Left lobe of liver (tissue), 2 donors: ENCODE measurements around the gene CREB5. TPM values are rescaled to one million over a fixed set of nuclear protein-coding genes. Genes with fewer than 3 reads are reported as not detected.
"Not testable (repeated sequence)": the region's sequence is repeated elsewhere in the genome, so short reads cannot be mapped to it uniquely, and the experiment has no call there.

ENCODE experiments used
- ATAC-seq: fragments of 200-7000 bp; cut with Tn5 transposase; one replicate; pipeline ENCODE4 v1.9.1; 2020; ENCODE audit warnings: mild to moderate bottlenecking, moderate library complexity
- DNase-seq: peaks from one replicate; pipeline ENCODE4 v3.0.0-alpha.2; 2020; ENCODE audit warnings: low spot score
- total RNA-seq: library from RNA; stranded (reverse); gene quantifications from one replicate; pipeline ENCODE4 v1.2.1, GENCODE V29; 2021
- donor health status: DM: no; HTN: no; CAD: no; lungs with moderate emphysema.
- donor health status: DM: no; HTN: yes; CAD: no.

CREB5 gene
- total RNA-seq, 1 donor from 2014 or later = 0.53 TPM

DNA sequence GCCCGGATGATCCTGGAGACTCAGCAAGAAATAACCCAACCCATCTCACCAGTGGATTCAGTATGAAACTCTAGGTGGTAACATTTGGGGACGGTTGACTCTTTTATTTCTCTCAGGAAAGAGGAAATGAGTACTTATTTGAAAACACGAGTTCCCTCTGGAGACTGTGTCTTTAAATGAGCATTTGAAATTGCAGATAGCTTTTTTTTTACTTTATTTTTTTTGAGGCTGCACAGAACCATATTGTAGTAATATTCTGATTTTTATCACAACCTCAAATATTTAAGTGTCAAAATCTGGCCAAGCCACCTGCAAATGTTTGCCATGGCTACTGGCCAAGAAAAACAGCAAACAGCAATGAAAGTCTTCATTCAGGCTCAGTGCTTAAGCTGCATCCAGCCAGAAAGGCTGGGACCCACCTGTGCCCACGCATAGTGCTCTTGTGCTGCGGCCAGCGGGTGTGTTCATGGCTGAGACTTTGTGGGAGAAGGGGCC is 160.8 kb downstream of the CREB5 start:
- DNase-seq (peak; percentile 47), ATAC-seq (peak; percentile 69)

DNA sequence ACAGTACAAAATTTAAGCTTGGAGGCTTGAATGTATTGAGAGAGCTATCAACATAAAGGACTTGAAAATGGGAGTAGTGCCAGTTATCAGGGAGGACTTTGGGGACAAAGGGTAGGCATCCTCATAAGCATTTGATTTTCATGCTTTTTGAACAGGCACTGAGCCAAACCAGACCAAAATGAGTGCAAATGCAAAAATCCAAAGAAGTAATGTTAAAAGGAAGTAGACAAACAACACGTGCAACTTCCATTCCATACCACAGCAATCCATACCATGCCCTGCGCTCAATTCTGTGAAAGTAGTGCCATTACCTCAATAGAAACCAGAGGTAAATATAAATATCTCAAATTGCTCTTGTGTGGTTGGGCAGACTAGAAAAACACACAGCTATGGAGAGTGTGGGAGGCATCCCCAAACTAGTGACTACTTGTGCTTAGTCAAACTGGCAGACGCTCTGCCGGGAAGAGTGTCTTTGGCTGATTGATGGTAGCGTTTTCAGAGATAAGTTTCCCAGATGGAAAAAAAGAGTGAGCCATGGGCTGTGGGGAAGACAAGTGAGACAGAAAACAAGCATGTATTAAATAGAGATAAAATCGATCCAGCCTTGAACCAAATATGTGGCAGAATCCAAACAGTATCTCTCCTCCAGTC is 161.5 kb downstream of the CREB5 start:
- ATAC-seq = no peak
- no peak for DNase-seq

DNA sequence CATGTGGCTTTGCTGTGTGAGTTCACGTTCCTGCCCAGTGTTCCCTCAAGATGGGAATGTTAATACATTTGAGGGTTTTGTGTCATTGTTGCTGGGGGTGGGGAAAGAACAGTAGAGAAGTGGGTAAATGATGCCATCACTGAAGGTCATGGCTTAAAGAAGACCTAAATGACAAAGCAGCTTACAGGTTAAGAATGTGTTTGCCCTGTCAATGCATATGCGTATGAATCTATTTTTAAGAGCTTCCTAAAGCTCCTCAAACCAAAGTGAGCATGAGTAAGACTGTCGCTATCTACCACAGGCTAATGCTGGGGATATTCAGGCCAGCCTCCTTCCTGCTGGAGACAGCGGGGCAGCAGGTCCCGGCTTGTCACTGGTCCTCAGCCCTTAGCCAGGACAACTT is 162.9 kb downstream of the CREB5 start:
- no peak for DNase-seq
- no peak for ATAC-seq

DNA sequence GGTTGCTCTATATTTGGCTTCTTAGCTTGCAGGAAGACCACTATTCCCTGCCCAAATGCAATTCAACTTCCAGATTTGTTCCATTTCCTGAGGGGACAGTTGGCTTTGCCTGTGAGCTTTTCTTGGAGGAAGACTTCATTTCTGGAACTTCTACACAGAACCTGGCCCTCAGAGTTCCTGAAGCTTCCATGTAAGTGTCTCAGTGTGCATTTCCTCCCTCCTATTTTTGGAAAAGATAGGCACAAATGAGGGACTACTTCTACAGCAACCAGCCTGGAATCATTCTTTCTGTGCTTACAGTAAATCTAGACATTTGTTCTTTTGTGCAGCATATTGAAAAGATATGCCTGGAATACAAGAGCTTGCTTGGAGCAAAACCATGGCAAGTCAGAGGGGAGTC is 164.3 kb downstream of the CREB5 start:
- DNase-seq (no peak), ATAC-seq (no peak)

DNA sequence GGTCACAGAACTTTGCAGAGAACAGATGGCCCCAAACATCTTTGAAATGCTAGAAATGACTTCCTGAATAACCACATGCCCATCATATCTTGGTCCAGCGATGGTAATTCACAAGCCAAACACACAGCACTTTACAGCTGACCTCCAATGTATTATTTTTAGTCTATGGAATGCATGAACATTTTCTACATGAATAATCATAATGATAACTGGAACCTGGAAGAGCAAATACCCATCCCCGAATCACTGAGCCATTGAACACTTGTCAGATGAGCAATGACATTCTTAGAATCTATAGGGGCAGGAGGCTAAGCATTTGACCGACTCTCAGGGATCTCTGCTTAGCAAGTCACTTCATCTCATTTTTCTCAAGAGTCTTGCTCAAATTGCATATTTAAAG is 167.3 kb downstream of the CREB5 start:
- no peak for DNase-seq
- no peak for ATAC-seq

DNA sequence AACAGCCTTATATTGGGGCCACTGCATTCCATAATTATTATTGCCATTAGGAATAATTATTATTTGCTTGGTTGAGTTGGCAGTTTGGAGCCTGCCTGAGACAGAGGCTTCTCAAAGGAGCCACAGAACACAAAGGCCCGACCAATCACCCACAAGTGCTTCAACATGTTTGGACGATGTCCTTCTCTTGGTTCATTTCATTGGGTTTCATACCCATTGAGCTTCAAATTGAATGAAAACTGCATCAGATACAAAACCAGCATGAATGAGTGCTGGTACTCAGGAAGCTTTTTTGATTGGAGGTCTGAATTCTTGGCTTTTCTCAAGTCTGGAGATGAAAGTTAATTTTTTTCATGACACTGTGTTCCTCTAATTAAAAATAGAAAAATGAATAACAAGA is 168.3 kb downstream of the CREB5 start:
- DNase-seq = no peak
- no peak for ATAC-seq

DNA sequence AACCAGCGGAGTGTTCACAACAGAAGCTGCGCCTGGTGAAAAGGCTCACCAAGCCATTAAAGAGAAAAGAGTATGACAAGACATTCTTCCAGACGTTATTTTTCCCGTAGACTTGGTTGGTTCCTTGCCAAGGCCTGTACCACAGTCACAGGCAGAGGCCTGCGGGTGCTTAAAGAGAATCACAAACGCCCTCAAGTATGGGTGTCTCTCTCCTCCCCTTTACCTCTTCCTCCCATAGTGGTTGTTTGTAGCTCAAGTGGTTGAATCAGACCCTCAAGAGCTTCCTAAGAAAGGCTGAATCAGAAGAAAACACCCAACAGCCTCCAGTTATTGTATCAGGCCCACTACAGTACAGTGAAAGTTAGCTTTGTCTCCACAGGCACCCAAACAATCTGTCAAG is 169.0 kb downstream of the CREB5 start:
- ATAC-seq = no peak
- DNase-seq = no peak

DNA sequence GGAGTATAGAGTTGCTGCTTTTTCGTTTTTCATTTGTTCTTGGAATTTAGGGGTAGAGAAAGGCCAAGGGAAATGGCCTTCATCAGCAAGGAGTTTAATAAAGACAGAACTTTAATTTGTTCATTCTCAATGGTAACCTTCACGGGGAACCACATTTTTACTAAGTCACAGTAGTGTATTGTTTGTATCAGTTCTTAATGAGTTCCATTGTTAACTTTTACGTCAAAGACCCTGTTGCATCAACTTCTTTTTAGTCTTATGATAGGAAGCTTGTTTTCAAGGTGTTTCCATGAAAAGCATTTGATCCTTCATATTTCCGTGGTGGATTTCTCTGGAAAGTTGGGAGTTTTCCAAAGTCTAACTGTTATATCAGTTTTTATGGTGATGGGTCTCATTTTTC is 169.9 kb downstream of the CREB5 start:
- no peak for DNase-seq
- no peak for ATAC-seq

DNA sequence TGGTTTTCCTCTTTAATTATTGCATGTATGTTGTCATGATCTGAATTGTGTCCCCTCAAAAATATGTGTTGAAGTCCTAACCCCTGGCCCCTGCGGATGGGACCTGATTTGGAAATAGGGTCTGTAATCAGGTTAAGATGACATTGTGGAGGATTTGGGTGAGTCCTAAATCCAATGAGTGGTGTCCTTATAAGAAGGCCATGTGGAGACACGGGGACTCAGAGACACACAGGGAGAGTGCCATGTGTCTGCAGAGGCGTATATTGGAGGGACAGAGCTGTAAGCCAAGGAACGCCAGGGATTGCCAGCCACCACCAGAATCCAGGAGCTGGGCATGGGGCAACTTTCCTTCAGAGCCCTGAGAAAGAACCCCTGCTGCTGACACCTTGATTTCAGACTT is 171.9 kb downstream of the CREB5 start:
- no peak for DNase-seq
- no peak for ATAC-seq

DNA sequence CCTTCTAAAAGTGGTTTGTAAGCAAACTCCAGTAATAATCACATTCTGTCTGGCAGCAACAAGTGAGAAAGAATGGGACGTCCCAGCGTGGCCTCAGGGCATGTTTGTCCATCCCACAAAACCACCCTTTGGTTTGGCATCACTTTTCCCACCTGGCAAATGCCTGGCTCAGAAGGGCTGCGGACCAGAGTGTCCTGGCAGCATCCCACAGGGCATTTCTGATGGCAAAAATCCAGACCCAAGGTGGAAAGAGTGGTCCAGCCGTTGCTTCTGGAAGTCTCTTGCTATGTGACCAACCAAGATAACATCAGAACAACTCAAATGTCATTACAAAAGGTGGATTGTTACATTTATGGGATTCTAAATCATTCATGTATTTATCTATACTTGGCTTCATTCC is 174.4 kb downstream of the CREB5 start:
- DNase-seq (no peak), ATAC-seq (no peak)

DNA sequence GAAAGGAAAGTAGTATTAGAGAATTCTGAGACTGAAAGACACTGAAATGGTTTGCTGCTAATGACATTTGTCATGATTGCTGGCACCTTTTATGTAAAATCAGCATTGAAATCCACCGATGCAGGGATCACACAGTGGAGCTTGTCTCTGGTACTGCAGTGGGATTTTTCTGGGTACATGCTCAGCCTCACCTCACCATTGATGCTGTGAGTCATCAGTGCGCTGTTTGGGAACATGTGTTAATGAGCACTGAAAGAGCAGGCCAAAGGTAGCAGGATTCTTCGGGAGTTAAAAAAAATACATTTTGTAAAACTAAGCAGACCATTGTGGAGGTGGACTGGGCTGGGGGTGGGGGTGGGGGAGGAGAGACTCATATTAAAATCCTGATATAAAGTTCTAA is 174.9 kb downstream of the CREB5 start:
- no peak for ATAC-seq
- no peak for DNase-seq

DNA sequence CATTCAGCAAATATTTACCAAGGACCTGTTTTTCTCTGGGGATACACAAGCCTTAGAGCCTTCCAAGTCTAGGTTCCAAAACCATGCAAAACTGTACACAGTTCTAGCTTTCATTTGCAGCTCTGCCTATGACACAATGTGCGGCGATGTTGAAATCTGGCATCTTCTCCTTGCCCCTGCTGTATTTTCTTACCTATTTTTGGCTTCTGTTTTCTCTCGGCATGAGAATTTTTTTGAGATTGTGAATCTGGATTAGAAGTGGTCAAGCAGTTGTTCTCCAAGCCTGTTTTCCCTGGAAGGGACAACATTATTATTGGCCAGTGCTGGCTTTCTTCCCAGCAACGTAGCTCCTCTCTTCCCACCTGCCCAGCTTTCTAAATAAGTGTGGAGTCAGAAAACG is 176.3 kb downstream of the CREB5 start:
- ATAC-seq (no peak), DNase-seq (no peak)

DNA sequence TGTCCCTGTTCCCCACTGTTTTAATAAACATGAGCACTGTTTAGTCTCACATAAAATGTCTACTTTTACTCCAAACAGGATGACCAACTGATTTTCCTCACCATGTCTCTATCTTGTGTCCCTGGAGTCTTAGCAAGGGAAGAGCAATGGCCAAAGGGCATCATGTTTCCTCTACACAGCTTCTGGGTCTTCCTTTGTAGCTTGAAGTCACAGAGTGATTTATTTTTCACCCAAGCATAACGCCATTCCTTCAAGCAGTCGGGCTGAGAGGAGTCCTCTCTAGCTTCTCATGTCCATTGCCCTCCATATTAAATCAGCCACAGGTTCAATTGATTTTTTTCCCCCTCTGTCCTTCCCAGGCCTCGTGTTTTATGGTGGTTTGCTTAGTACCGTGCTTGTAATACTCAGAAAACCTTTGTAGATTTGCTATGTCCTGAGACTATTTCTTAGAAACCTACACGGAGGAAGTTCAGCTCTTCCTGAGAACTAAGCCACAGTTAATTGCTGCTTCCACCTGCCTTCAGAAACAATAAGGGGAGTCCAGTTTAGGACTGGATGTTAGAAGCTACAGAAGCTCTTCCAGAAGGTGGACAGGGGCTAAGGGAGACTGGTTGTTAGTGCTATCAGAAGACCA is 178.8 kb downstream of the CREB5 start:
- no peak for DNase-seq

DNA sequence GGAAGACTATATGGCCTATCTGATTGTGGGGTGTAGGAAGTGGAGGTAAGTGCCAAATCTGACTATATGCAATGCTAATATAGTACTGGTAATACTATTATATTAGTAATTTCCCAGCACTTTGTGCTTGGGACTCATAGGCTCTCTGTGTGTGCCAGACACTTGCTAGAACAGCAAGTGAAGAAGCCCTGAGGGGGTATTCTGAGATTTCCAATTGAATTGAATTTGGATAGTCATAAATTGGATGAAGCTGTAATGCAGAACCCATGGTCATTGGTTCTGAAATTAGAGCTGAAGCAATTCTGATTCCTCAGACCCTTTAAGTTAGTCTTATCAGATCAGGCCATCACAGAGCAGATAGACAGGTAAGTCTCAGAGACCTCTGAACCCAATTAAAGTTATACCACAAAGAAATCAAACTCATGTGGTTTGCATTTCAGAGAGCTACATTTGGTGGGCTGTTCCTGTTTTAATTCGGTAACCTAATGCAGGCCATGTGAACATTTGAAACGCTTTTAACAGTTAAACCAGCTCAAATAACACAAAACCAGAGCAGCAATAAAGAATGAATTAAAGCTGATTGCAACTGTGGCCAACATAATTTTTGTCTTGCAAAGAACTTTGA is 179.5 kb downstream of the CREB5 start:
- ATAC-seq (no peak), DNase-seq (no peak)

More for the DNA sequence above, 178.8 kb downstream of the CREB5 start:
- ATAC-seq = no peak

DNA sequence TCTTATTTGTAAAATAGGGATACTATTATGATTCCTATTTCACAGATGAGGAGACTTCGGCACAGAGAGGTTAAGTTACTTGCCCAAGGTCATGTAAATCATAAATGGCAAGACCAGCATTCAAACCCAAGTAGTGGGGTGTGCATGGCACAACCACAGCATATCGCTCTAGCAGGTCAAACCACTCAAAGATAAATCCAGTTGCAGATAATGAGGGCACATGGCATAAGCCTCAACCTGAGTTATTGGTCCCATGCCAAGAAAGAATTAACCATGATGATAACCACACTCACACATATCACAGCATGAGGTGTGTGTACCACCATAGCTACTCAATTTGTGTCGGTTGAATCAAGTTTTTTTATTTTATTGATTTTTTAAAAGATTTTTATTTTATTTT is 180.5 kb downstream of the CREB5 start:
- ATAC-seq = no peak

DNA sequence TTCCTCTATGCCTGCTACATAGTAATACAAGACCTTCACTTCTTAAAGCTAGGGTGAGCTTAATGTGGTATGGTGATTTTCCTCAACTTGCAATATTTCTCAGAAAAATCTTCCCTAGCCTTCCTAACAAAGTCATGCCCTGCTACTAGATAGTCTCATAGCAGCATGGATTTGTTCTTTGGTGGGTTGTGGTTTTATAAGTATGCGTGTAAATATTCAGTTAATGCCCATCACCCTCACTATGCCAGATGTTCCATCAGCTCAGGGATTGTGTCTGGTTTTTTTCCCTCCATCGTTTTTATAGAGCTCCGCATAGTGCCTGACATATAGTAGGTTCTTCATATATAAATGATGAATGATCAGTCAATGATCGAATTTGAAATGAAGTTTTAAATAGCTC is 182.8 kb downstream of the CREB5 start:
- ATAC-seq = no peak
- no peak for DNase-seq

More for the DNA sequence above, 180.5 kb downstream of the CREB5 start:
- no peak for DNase-seq

DNA sequence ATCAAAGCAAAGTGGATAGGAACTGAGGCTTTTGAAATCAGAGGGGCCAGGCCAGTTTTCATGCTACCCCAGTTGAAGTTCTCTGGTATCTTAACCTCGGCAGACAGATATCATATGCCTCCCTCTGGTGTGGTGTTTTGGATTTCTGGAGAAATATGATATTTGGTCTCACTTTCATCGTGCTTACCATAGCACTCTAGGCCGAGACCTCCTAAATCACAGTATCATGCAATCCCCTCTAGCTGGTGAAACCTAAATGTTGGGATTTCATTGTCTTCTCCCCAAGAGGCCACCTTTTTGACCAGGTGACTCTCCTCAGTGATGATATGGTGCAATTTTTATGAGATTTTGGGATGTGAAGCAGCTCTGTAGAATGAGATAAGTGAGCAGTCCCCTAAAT is 183.5 kb downstream of the CREB5 start:
- no peak for DNase-seq
- no peak for ATAC-seq

DNA sequence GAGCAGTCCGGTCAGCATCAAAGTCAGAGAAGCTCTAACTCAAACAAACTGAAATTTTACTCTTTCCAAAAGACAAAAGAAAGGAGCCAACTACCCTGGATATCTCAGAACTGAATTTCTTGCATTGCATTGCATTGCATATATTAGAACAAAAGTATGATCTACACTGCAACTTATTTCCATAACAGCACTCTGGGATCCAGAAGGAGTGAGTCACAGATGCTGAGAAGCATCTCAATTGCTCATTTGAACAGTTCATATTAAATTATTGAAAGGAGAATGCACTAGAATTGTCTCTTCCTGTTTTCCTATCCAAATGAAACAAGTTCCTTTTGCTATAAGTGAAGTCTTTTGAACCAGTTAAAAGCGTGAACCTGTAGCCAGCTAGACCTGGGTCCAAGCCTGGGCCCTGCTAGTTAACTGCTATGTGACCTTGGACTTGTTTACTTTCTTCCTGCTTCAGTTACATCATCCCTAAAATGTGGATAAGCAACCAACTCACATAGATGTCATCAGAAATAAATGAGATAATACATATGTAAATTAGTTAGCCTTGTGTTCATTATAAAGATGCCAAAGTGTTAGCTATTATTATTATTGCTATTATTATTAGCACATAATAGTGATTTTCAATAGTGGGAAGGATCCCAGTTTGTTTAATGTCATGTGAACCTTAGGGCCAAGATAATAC is 184.1 kb downstream of the CREB5 start:
- no peak for ATAC-seq
- DNase-seq = no peak

DNA sequence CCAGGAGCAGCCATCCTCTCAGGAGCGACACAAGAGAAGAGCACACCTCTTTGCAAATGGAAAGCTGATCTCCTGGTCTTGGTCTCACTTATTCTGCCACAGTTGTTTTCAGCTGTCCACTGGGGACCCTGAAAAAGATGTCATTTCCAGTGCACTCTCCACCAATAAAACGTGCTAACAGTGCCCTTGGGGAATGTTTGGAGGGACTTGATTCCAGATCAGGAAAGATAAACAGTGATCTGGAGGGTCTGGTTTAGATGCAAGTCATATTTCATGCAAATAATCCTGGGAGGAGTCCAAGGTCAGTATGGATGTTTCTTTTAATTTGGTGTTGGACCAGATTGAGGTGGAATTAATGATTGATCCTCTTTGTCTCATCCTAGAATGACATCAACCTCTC is 185.0 kb downstream of the CREB5 start:
- ATAC-seq (no peak), DNase-seq (no peak)

DNA sequence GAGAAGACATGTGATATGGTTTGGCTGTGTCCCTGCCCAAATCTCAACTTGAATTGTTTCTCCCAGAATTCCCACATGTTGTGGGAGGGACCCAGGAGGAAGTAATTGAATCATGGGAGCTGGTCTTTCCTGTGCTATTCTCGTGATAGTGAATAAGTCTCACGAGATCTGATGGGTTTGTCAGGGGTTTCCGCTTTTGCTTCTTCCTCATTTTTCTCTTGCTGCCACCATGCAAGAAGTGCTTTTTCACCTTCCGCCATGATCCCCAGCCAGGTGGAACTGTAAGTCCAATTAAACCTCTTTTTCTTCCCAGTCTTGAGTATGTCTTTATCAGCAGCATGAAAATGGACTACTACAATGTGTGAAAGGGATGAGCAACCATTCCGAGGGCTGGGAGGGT is 185.7 kb downstream of the CREB5 start:
- not testable (repeated sequence) for DNase-seq, ATAC-seq

DNA sequence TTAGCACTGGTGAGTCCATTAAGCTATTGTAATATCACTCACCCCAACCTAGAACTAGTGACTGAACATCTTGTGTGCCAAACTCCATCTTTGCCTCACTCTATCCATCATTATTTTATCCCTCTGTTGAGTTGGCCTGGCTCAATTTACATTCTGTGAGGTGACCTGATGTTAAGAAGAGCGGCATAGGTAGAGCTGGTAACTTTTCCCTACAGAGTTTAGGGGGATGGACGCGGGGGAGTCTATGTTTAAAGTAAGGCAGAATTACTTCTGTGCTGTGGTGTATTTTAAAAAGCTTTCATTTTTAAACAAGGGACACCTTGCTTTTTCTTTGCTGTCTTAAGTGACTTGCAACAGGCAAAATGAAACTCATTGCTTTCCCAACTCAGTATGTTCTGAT is 186.3 kb downstream of the CREB5 start:
- ATAC-seq = no peak
- DNase-seq = no peak

DNA sequence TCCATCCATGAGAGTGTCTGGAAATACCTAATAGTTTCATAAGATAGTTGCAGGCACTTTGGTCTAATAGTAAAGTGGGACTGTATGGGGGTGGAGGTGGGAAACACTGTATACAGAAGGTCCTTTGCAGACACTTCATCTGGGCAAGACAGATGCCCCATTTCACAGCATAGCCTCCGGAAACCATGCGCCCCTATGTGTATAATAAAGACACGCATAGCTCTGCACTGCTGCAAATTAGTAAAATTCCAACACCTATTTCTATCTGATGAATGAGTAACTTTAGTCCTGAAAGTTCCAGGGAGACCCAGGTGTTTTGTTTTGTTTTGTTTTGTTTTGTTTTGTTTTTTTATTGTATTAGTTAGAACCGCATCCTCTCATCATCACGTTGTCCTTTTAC is 187.1 kb downstream of the CREB5 start:
- DNase-seq = no peak
- no peak for ATAC-seq
